ENCODE measurements around the gene UEVLD.
"Not testable (repeated sequence)": the region's sequence is repeated elsewhere in the genome, so short reads cannot be mapped to it uniquely, and the experiment has no call there.

GRCh38 chr11:18594088-18594487 lies 5.6 kb upstream of the UEVLD start:
- TF ChIP-seq CTCF (IDR thresholded peaks at IDR 0.05; ENCODE audit: low read depth, low read length, missing input control); MAX (IDR thresholded peaks at IDR 0.05); RXRA (IDR thresholded peaks at IDR 0.05); ZBTB33 (IDR thresholded peaks at IDR 0.05); JUND (IDR thresholded peaks at IDR 0.05); YY1 (IDR thresholded peaks at IDR 0.05): not testable (repeated sequence)
